Iris pigment epithelial cell (primary cell): Measurements from ENCODE around the gene MRPL55.
A peak's percentile ranks its signal among the peaks of the same experiment; 100 is the strongest.

Experiments used
- DNase-seq: peaks from one replicate; pipeline ENCODE4 v3.0.0-alpha.2; 2011; ENCODE audit warnings: low read depth

MRPL55 gene

DNA sequence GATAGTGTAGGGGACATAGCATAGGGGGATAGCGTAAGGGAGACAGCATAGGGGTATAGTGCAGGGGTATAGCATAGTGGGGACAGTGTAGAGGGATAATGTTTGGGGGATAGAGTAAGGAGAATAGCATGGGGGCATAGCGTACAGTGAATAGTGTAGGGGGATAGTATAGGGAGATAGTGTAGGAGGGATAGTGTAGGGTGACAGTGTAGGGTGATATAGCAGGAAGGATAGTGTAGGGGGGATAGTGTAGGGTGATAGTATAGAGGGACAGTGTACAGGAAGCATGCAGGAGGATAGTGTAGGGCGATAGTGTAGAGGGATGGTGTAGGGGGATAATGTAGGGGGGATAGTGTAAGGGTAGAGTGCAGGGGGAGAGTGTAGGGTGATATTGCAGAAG is 38.2 kb downstream of the MRPL55 start:
- no peak for DNase-seq

DNA sequence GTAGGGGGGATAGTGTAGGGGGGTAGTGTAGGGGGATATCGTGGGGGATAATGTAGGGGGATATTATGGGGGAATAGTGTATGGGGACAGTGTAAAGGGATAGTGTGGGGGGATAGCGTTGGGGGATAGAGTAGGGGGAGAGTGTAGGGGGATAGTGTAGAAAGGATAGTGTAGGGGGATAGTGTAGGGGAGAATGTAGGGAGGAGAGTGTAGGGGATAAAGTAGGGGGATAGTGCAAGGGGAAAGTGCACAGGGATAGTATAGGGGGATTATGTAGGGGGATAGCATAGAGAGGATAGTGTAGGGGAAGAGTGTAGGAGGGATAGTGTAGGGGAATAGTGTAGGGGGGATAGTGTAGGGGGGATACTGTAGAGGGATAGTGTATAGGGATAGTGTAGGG is 38.9 kb downstream of the MRPL55 start:
- DNase-seq: no peak

- no peak for DNase-seq
Measured at GRCh38 chr1:228068359-228068758, 40.7 kb downstream of the MRPL55 start.

DNA sequence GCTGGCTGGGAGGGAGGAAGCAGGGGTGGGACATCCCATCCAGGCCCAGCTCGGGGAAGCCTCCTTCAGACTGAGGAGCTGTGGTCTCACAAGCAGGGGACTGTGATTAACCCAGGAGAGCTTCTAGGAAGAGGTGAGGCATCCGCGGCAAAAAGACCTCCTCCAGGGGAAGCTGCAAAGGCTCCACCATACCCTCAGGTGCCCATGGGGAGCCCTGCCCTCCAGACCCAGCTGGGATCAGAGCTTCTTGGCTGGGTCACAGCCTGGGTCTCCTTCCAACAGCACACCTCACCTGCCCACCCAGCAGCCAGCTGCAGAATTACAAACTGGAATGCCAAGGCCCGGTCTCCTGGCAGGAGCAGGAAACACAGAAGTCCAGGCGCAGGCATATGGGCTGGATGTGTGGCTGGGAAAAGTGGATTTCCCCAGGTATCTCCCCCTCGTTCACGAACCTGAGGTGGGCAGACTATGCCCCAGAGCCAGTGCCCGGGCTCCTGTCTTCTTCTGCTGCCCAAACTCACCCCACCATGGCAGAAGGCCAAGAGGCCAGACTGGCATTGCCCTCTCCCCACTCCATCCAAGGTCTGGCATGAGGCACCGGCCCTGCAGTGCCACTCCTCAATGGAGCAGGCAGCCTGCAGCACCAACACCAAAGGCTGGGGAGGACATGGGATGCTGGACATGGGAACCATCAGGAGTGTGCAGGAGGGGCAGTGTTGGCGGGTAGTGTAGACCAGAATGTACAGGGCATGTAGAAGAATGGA is 42.0 kb downstream of the MRPL55 start:
- DNase-seq: no peak

DNA sequence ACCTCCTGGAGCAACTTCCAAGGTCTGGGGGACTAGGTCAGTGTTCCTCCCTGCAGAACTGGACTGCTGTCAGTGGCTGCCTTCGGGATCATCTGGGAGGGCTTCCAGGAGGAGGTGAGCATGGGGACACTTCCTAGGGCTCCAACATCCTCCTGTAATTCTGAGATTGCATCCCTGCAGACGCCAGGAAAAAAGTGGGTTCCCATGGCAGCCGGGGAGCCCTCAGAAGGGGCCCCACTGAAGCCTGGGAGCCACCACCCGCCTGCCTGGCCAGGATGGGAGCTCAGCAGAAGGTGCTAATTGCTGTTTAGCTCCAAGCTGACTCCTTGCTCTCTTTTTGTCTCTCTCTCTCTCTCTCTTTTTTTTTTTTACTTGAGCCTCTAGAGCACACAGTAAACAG is 42.7 kb downstream of the MRPL55 start:
- DNase-seq: no peak

DNA sequence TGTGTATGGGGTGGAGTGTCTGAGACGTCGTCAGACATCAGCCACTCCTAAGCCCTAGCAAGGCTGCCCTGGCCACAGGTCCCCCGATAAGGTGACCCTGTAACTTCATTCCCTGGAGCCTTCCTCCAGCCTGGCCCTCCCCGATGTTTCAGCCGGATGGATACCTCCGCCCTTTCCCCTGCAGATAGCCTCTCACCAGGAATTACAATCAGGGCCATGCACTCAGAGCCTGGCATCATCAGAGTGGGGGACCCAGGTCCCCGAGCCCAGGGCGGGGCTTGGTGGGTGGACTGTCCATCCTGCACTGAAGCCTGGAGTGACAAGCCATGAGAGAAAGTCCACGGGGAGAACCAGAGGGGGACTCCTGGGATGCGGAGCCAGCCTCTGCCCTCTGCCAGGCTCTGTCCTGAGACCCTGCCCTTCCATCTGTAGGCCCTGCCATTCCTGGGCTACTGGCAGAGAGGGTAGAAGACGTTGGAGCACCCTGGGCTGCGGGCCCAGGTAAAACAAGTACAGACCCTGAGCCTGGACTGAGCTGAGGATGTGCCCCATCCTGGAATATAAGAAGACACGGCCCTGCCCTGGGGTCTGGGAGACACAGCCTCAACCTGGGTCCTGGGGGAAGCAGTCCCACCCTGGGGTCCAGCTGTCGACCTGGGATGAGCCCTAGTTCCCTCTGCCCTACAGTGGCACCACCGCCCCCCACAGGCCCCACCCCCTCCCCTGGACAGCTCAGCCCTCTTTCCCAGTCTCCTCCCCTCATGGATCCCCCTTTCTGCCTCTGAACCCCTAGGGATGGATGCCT is 43.4 kb downstream of the MRPL55 start:
- no peak for DNase-seq

DNA sequence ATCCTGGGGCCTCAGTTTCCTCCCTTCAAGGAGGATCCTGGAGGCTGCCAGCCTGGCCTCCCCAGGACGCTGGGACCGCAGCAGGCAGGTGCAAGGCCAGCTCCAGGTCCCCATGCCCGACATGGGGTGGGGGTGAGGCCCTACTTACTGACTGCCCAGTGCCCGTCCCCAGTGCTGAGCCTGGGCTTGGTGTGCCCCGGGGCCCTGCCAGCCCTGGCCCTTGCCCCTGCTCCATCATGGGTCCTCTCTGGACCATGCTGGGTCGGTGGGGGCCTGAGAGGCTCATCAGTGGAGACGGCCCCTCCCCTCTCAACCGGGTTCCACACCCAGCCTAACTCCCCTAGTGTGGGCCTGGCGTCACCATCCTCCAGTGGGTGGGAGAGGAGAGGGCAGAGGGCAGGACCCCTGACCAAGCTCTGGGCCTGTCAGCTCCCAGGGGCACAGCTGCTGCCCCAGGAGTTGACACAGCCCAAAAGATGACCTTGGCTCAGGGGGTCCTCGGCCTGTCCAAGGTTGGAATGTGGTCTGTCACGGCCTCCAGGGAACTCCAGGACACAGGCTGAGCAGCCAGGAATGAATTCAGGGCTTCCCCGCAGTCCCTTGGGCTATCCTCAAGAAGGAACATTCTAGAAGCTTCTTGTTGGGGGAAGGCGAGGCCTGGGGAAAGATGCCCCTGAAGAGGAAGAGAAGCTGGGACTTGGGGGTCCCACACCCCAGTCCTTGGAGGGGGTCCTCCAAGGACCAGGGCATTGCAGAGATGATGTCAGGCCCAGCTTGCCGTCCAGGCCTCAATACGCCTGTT is 44.2 kb downstream of the MRPL55 start:
- no peak for DNase-seq

GRCh38 chr1:228064296-228064695 is 44.8 kb downstream of the MRPL55 start:
- DNase-seq: no peak

DNA sequence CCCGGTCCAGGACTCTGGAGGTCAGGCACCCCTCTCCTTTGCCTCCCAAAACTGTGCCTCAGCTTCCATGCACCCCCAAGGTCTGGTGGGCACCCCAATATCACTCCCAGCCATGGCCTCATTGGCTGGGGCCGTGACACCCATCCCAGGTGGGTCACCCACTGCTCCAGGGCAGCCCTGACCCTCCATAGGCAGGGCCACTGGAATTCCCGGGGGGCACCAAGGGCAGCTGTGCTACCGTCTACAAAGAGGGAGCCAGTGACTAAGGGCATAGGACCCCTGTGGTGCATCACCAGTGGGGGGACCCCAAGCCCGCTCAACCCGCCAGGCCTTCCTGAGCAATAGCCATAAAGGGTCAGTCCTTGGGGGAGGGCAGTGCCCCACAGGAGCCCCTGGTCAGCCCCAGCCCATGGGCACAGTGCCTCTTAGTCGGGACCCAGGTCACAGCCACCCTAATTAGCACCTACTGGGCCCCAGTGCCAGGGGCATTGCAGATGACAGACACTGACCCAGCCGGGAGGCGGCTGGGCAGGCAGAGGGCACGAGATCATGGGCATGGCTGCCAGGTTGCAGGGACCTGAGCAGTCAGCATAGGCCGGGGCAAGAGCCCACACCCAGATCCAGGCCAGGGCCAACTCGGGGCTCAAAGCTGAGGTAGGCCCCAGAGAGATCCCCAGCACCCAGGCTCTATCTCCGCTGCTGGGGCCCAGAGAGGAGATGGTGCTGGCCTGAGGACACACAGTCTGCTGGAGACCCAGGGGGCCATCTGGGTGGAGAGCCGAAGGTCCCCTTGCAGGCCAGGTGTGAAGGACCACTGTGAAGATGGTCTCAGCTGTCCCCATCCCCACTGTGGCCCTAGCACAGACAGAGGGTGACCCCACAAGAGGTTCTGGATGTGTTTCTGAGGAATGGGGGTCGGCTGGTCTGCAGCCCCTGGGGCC is 45.6 kb downstream of the MRPL55 start:
- no peak for DNase-seq

GRCh38 chr1:228062812-228063211 is 46.3 kb downstream of the MRPL55 start:
- no peak for DNase-seq

GRCh38 chr1:228062085-228062791 is 46.9 kb downstream of the MRPL55 start:
- no peak for DNase-seq

GRCh38 chr1:228061411-228062084 is 47.6 kb downstream of the MRPL55 start:
- no peak for DNase-seq

GRCh38 chr1:228060458-228061190 is 48.5 kb downstream of the MRPL55 start:
- peak; percentile 7 for DNase-seq

- DNase-seq: no peak
Measured at GRCh38 chr1:228059634-228060457, 49.3 kb downstream of the MRPL55 start.

- DNase-seq: no peak
Measured at GRCh38 chr1:228058949-228059633, 50.0 kb downstream of the MRPL55 start.

DNA sequence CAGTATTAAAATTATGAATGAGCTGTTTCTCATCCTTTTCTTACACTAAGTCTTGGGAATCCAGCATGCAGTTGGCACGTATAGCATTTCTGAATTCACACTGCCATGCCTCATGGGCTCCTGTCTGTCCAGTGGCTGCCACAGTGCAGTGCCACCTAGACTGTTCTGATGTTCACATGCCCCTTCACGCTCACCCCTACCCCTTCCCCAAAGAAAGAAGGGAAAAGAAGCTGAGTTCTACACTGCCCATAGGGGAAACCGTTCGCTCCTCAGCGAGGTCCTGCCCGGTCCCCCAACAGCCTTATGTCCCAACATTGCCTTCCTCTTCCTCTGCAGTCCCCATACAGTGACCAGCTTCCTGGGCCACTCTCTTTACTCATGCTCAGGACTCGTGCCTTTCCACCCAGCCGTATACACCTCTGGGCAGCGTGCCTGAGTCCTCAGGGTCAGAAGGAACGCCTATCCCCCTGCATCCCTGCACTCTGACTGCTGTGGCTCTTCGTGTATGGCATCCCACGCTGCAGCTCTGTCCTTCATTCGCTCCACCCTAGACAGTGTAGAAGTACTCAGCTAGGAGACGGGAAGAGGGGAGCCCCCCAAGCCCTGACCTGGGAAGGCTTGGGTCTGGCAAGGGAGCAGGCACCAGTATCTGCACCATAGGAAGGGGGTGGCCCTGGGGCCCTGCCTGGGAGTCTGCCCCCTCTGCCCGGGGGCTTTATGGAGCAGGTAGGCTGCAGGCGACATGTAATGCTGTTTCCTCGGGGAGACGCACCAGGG is 50.7 kb downstream of the MRPL55 start:
- no peak for DNase-seq
